ENCODE measurements around the gene COL4A2.

Gene COL4A2

GRCh38 chr13:110359840-110360301, 52.8 kb downstream of the COL4A2 start:
- Histone ChIP-seq H3K4me1 (ENCODE audit: low read depth, poor library complexity, severe bottlenecking) (no peaks in the 10 kb centered on the region), H3K36me3 (ENCODE audit: insufficient read depth) (no peaks in the 10 kb centered on the region), H3K27ac (no peak overlapping the region), H3K79me2 (ENCODE audit: insufficient read depth, low read depth) (no peaks in the 10 kb centered on the region), H3K4me2 (no peak overlapping the region), H3K27me3 (ENCODE audit: insufficient read depth, low read depth) (no peaks in the 10 kb centered on the region), H3K4me3 (IDR thresholded peaks at IDR 0.05; ENCODE audit: insufficient read depth, low read depth, low read length) (no peak overlapping the region), H4K20me1 (ENCODE audit: insufficient read depth) (no peaks in the 10 kb centered on the region), H2AFZ (ENCODE audit: low read depth) (no peak overlapping the region), H3K9ac (no peak overlapping the region)
- TF ChIP-seq, protein P1, sequence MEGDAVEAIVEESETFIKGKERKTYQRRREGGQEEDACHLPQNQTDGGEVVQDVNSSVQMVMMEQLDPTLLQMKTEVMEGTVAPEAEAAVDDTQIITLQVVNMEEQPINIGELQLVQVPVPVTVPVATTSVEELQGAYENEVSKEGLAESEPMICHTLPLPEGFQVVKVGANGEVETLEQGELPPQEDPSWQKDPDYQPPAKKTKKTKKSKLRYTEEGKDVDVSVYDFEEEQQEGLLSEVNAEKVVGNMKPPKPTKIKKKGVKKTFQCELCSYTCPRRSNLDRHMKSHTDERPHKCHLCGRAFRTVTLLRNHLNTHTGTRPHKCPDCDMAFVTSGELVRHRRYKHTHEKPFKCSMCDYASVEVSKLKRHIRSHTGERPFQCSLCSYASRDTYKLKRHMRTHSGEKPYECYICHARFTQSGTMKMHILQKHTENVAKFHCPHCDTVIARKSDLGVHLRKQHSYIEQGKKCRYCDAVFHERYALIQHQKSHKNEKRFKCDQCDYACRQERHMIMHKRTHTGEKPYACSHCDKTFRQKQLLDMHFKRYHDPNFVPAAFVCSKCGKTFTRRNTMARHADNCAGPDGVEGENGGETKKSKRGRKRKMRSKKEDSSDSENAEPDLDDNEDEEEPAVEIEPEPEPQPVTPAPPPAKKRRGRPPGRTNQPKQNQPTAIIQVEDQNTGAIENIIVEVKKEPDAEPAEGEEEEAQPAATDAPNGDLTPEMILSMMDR (conservative IDR thresholded peaks at IDR 0.05; ENCODE audit: low read depth, low read length) = no peak

GRCh38 chr13:110360598-110360997, 53.5 kb downstream of the COL4A2 start:
- no peak overlapping the region for H3K4me3 ChIP-seq (IDR thresholded peaks at IDR 0.05; ENCODE audit: insufficient read depth, low read depth, low read length)
- H3K4me2 ChIP-seq = no peak overlapping the region
- H3K36me3 ChIP-seq (ENCODE audit: insufficient read depth) = no peaks in the 10 kb centered on the region
- H3K27me3 ChIP-seq (ENCODE audit: insufficient read depth, low read depth) = no peaks in the 10 kb centered on the region
- no peak overlapping the region for H3K27ac ChIP-seq
- H3K4me1 ChIP-seq (ENCODE audit: low read depth, poor library complexity, severe bottlenecking) = no peaks in the 10 kb centered on the region
- H3K79me2 ChIP-seq (ENCODE audit: insufficient read depth, low read depth) = no peaks in the 10 kb centered on the region
- no peak overlapping the region for H3K9ac ChIP-seq
- TF ChIP-seq, protein P1 (conservative IDR thresholded peaks at IDR 0.05; ENCODE audit: low read depth, low read length) = no peak
- no peak overlapping the region for H2AFZ ChIP-seq (ENCODE audit: low read depth)
- no peaks in the 10 kb centered on the region for H4K20me1 ChIP-seq (ENCODE audit: insufficient read depth)

DNA sequence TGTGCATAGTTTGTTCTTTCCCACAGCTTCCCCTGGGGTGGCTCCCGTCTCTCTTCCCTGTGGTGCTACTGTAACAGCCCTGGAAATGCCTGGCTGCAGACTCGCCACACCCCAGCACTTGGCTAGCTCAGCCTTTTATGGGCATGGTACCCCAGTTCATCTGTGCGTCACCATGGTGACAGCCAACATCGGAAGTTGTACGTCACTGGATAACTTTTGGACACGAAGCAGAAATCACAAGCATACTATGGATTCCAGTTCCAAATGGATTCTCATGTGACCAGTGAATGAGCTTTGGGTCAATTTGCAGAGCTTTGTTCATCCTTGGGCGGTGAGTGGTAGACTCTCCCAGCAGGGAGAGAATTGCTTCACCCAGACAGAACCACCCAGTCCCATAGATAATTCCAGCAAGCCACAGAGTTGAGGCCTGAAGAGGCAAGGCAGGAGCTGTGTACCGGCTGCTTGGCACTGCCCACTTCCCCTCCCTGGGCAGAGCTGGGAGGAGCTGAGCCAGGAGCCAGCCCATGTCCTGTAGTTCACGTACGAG, 54.4 kb downstream of the COL4A2 start:
- H2AFZ ChIP-seq (ENCODE audit: low read depth) = no peak overlapping the region
- H3K36me3 ChIP-seq (ENCODE audit: insufficient read depth) = no peaks in the 10 kb centered on the region
- H3K79me2 ChIP-seq (ENCODE audit: insufficient read depth, low read depth) = no peaks in the 10 kb centered on the region
- no peak overlapping the region for H3K4me2 ChIP-seq
- no peak overlapping the region for H3K9ac ChIP-seq
- H3K4me1 ChIP-seq (ENCODE audit: low read depth, poor library complexity, severe bottlenecking) = no peaks in the 10 kb centered on the region
- H4K20me1 ChIP-seq (ENCODE audit: insufficient read depth) = no peaks in the 10 kb centered on the region
- TF ChIP-seq, protein P1 (conservative IDR thresholded peaks at IDR 0.05; ENCODE audit: low read depth, low read length) = no peak
- H3K27ac ChIP-seq = no peak overlapping the region
- H3K27me3 ChIP-seq (ENCODE audit: insufficient read depth, low read depth) = no peaks in the 10 kb centered on the region
- no peak overlapping the region for H3K4me3 ChIP-seq (IDR thresholded peaks at IDR 0.05; ENCODE audit: insufficient read depth, low read depth, low read length)

DNA sequence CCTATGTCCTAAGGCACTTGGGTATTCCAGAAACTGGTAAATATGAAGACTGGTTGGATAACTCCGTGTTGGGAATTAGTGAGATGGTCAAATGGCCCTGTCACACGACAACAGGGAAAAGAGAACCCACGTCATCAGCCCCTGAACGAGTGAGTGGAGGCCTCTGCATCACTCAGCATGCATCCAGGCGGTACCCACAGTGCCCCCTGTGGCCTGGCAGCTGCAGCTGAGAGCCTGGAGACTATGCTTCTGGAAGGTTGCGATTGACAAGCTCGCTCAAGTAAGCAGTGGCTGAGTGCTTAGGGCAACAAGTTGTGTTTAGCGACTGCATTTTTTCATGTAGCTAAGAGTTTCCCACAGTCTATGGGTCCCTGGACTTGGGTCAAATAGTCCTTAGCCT, 55.9 kb downstream of the COL4A2 start:
- no peak overlapping the region for H3K9ac ChIP-seq
- H3K36me3 ChIP-seq (ENCODE audit: insufficient read depth) = no peaks in the 10 kb centered on the region
- TF ChIP-seq, protein P1 (conservative IDR thresholded peaks at IDR 0.05; ENCODE audit: low read depth, low read length) = no peak

More for the DNA sequence above, 55.9 kb downstream of the COL4A2 start:
- no peak overlapping the region for H3K4me2 ChIP-seq
- H3K79me2 ChIP-seq (ENCODE audit: insufficient read depth, low read depth) = no peaks in the 10 kb centered on the region
- no peak overlapping the region for H3K27ac ChIP-seq
- H3K4me3 ChIP-seq (IDR thresholded peaks at IDR 0.05; ENCODE audit: insufficient read depth, low read depth, low read length) = no peak overlapping the region
- H3K27me3 ChIP-seq (ENCODE audit: insufficient read depth, low read depth) = no peaks in the 10 kb centered on the region
- H3K4me1 ChIP-seq (ENCODE audit: low read depth, poor library complexity, severe bottlenecking) = no peaks in the 10 kb centered on the region
- H4K20me1 ChIP-seq (ENCODE audit: insufficient read depth) = no peaks in the 10 kb centered on the region
- no peak overlapping the region for H2AFZ ChIP-seq (ENCODE audit: low read depth)
